Upper lobe of left lung (tissue), 4 donors: Measurements from ENCODE around the gene ITSN1.

ENCODE experiments used
- CTCF ChIP-seq, 6 experiments: fragments of 450-650 bp in 4 of 6; fragments of 200-600 bp in 2 of 6; sonication (generic) in 2 of 6; IDR thresholded peaks; one replicate each; pipeline ENCODE4 v1.5.1; 2016 to 2019; ENCODE audit warnings: antibody characterized with exemption in 6 of 6
- POLR2A ChIP-seq, 4 donors: fragments of 450-650 bp; IDR thresholded peaks; one replicate each; pipeline ENCODE4 v1.5.1; 2016 to 2017; ENCODE audit warnings: antibody characterized with exemption in 4 of 4, mild to moderate bottlenecking in 2 of 4
- POLR2AphosphoS5 ChIP-seq, 2 donors: sonication (generic); formaldehyde crosslinking; IDR thresholded peaks; one replicate each; pipeline ENCODE4 v1.5.1; 2017; ENCODE audit warnings: antibody characterized with exemption in 2 of 2

- no peak for TF ChIP-seq CTCF (IDR thresholded peaks at IDR 0.05)
- TF ChIP-seq POLR2AphosphoS5 (IDR thresholded peaks at IDR 0.05): no peak
- no peak for TF ChIP-seq POLR2A (IDR thresholded peaks at IDR 0.05)
Measured at GRCh38 chr21:33648555-33648954, 6.3 kb downstream of the ITSN1 start.
